Stimulated activated CD4-positive, alpha-beta T cell treated with anti-CD3 and anti-CD28 coated beads, TNF-alpha, amount 100 ng/mL, for 4 hours (primary cell): Measurements from ENCODE around the gene SHC2.
A peak's percentile ranks its signal among the peaks of the same experiment; 100 is the strongest.

ENCODE experiments used
- DNase-seq, 3 experiments: peaks; one replicate each; pipeline ENCODE4 v3.0.0-alpha.2; 2020; ENCODE audit warnings: low read depth in 3 of 3

SHC2 gene, protein sequence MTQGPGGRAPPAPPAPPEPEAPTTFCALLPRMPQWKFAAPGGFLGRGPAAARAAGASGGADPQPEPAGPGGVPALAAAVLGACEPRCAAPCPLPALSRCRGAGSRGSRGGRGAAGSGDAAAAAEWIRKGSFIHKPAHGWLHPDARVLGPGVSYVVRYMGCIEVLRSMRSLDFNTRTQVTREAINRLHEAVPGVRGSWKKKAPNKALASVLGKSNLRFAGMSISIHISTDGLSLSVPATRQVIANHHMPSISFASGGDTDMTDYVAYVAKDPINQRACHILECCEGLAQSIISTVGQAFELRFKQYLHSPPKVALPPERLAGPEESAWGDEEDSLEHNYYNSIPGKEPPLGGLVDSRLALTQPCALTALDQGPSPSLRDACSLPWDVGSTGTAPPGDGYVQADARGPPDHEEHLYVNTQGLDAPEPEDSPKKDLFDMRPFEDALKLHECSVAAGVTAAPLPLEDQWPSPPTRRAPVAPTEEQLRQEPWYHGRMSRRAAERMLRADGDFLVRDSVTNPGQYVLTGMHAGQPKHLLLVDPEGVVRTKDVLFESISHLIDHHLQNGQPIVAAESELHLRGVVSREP

DNA sequence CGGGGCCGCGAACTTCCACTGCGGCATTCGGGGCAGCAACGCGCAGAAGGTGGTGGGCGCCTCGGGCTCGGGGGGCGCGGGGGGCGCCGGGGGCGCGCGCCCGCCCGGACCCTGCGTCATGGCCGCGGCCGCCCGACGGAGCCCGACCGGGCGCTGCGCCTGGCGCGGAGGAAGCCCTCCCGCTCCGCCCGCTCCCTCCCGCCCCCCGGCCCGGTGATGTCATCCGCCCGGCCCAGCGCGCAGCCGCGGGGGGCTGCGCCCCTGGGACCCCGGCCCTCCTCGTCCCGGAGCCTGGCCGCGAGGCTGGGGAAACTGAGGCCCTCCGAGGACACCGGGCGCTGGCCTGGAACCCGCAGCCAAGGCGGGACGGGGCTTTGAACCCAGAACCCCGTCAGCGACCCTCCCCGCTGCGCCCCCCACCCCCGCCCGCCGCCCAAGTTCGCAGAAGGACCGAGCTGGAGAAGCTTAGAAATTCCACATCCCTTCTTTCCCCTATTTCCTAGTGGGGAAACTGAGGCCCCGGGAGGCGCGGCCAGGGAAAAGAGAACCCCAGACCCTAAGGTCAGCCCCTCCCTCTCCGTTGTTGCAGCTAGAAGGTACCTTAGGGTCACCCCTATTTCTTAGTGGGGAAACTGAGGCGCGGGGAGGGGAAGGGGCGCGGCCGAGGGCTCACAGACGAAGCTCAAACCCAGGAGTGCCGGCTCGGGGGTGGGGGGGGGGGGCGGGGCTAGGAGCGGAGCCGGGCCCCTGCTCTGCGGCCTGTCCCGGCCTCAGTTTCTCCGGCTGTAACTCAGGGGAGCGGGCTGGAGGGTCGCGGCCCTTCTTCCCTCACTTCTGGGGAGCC lies at the start of gene SHC2:
Gene SHC2, minus strand, starts transcription at position 157 of the 844 bp plus-strand sequence. Its CDS starts 37 bp downstream, at position 120.
- no peak for DNase-seq

DNA sequence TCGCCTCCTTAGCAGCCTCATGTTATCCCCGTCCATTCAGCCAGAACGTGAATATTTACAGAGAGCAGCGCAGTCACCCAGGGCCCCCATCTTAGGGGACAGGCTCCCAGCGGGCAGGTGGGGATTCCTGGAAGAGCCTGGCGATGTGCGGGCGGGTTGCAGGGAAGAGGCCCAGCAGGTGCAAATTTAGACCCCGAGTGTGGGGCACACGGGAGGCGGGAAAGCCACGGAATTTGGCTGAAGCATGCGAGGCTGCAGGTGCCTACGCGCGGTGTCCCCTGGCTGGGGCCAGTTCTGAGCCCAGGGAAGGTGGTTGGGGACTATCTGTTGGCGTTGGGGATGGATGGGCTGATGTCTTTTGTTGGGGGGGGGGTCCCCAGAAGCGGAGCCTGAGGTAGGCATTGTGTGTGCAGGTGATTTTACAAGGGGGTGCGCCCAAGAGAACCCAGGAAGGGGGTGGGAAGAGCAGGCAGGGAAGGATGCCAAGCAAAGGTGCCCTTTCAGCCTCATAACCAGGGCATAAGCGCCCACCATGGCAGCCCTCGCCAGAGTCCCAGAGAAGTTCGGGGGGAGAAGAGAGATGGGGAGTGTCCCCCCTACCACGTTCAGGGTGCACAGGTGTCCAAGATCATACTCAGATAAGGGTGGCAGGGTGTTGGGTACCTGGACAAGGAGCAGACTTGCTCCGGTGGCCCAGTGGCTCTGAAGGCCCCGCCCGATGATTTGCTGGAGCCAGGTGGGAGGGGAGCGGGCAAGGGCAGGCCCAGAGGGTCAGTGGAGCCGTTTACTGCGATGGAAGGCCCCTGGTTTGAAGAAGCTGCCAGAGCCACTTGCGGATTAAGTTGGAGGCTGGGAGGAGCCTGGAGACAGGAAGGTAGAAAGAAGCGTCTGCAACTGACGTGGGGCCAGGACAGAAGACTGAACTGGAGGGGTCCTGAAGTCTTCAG lies 47.6 kb upstream of the SHC2 start:
- no peak for DNase-seq

DNA sequence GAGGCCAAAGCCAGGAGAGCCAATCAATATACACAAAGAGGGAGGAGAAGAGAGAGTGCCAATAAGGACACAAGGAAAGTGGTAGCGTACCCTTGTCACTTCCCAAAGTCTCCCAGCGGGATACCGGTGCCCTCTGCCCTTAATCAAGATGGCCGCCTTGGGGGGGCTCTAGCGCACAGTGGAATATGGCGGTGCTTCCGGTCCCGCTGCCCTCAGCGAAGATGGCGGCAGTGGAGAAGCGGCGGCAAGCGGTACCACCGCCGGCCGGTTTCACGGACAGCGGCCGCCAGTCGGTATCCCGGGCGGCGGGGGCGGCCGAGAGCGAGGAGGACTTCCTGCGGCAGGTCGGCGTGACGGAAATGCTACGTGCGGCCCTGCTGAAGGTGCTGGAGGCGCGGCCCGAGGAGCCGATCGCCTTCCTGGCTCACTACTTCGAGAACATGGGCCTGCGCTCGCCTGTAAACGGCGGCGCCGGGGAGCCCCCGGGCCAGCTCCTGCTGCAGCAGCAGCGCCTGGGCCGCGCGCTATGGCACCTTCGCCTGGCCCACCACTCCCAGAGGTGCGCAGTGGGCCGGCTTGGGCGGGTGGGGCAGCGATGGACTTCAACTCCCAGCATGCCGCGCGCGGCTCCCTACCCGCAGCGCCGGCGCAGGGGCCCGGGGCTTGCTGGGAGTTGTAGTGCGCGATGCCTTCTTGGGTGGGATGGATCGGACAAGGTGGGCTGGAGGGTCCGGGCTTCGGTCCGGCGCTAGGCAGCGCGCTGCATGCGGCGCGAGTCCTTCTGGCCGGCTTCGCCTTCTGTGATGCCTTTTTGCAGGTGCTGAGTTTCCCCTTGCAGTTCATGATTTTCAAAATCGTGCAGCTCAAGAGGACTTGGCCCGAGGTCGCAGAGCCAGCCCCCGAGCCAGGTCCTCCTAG lies 46.7 kb upstream of the SHC2 start, which contains the start of gene TPGS1:
Gene TPGS1, plus strand, starts transcription at position 212 of the 918 bp plus-strand sequence. Its CDS starts 10 bp downstream, at position 222.
- DNase-seq = peak; percentile 73 to 76 (median 75)

GRCh38 chr19:506404-507285 lies 45.8 kb upstream of the SHC2 start:
- DNase-seq = peak; percentile 84 to 89 (median 88)

GRCh38 chr19:504616-505015 lies 43.8 kb upstream of the SHC2 start:
- no peak for DNase-seq

DNA sequence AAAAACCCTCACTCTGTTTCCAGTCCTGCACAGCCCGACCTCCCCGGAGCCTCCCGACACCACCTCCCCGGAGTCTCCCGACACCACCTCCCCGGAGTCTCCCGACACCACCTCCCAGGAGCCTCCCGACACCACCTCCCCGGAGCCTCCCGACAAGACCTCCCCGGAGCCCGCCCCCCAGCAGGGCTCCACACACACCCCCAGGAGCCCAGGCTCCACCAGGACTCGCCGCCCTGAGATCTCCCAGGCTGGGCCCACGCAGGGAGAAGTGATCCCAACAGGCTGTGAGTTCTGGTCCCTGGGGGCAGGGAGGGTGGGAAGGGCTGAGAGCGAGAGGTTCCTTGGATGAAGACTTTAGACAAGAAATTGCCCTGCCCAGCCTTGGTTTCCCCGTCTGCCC lies 40.8 kb upstream of the SHC2 start:
- no peak for DNase-seq

DNA sequence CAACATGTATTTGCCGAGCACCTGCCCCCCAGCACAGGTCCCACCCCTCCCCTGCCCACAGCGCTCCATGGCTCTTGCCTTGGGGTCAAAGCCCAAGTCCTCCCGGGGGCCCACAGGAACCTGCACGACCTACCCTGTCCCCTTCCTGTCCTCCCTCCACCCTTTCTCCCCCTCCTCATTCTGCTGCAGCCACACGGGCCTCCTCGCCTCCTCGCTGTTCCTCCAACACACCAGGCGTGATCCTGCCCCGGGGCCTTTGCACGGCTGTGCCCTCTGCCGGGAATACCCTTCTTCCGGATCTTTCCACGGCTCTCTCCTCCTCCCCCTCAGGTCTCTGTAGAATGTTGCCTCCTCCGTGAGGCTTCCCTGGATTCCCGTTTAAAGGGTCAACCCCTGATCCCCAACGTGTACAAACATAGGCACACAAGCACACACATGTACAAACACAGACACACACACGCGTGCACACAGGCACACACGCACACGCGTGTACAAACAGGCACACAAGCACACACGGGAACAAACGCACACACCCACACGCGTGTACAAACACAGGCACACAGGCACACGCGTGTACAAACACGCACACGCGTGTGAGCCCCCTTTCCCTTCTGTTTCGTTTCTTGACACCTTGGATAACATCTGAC lies 38.3 kb upstream of the SHC2 start:
- no peak for DNase-seq

DNA sequence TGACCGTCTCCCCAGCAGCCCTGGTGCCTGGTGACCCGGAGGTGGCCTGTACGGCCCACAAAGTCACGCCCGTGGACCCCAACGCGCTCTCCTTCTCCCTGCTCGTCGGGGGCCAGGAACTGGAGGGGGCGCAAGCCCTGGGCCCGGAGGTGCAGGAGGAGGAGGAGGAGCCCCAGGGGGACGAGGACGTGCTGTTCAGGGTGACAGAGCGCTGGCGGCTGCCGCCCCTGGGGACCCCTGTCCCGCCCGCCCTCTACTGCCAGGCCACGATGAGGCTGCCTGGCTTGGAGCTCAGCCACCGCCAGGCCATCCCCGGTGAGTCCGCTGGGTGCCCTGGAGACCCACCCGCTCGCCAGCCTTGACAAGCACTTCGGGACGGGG lies 37.7 kb upstream of the SHC2 start:
- DNase-seq = no peak

DNA sequence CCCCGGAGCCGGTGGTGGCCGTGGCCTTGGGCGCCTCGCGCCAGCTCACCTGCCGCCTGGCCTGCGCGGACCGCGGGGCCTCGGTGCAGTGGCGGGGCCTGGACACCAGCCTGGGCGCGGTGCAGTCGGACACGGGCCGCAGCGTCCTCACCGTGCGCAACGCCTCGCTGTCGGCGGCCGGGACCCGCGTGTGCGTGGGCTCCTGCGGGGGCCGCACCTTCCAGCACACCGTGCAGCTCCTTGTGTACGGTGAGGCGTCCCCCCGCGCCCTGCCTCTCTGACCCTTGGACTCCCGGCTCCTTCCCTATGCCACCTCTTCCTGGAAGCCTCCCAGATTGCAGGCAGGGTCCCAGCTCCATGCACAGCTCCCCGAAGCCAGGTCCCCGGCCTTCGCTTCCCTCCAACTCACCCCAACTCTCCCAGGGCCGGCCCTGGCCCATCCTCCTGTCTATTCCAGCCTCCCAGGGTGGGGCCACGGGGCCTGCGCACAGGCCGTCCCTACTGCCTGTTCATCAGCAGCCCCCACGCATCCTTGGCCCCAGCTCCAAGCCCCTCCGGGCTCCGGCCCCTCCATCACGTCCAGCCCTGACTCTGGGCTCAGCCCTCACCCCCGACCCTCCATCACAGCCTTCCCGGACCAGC lies 37.2 kb upstream of the SHC2 start:
- DNase-seq = no peak

GRCh38 chr19:497491-497868 lies 36.6 kb upstream of the SHC2 start:
- no peak for DNase-seq

DNA sequence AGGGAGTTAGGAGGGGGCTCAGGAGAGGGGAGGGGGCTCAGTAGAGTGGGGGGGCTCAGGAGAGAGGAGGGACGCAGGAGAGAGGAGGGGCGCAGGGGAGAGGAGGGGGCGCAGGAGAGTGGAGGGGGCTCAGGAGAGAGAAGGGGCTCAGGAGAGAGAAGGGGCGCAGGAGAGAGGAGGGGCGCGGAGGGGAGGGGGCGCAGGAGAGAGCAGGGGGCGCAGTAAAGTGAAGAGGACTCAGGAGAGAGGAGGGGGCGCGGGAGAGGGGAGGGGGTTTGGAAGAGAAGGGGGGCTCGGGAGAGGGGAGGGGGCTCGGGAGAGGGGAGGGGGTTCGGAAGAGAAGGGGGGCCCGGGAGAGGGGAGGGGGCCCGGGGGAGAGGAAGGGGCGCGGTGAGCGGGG lies 36.2 kb upstream of the SHC2 start:
- DNase-seq = no peak

- no peak for DNase-seq
Measured at GRCh38 chr19:496112-496665, 35.4 kb upstream of the SHC2 start, which contains the start of gene MADCAM1. Gene MADCAM1 (plus strand): TSS chr19:496486. CDS start chr19:496500, 14 bp downstream.

- DNase-seq = no peak
Measured at GRCh38 chr19:495402-496111, 34.7 kb upstream of the SHC2 start.

GRCh38 chr19:495081-495401 lies 34.2 kb upstream of the SHC2 start:
- DNase-seq = no peak

- DNase-seq = no peak
Measured at GRCh38 chr19:494171-495080, 33.6 kb upstream of the SHC2 start.
